Hematopoietic multipotent progenitor cell (in vitro differentiated cells): Measurements from ENCODE around the gene METTL15. TPM values are rescaled to one million over a fixed set of nuclear protein-coding genes. Genes with fewer than 3 reads are reported as not detected.
"Not testable (repeated sequence)": the region's sequence is repeated elsewhere in the genome, so short reads cannot be mapped to it uniquely, and the experiment has no call there.

ENCODE experiments used
- DNase-seq, 3 donors: peaks; one replicate each; pipeline ENCODE4 v3.0.0-alpha.2; 2011 to 2015; ENCODE audit warnings: low read depth in 2 of 3, low spot score in 2 of 3
- small RNA-seq: library from RNA; depleted of rRNA; stranded (forward); fragments of <200 nt; gene quantifications from one replicate; pipeline ENCODE3, GENCODE V24; 2012
- total RNA-seq: library from RNA; depleted of rRNA; stranded (reverse); fragments of >200 nt; gene quantifications from one replicate; pipeline ENCODE4 v1.2.3, GENCODE V29; 2012

Gene METTL15
- total RNA-seq, 1 donor = 8.1 TPM

GRCh38 chr11:28378095-28378494 lies 269.9 kb downstream of the METTL15 start:
- not testable (repeated sequence) for DNase-seq

Small RNAs within 50 kb of the gene (small RNA-seq; reads per million reads assigned to genes)
- not detected for gene AC023206.1

Other genes with a start within 250 kb of the METTL15 start
- gene KIF18A, start 232 bp upstream of the METTL15 start, total RNA-seq = 2.7 TPM